ENCODE measurements around the gene MTX2. TPM values are rescaled to one million over a fixed set of nuclear protein-coding genes. Genes with fewer than 3 reads are reported as not detected.
"Not testable (repeated sequence)": the region's sequence is repeated elsewhere in the genome, so short reads cannot be mapped to it uniquely, and the experiment has no call there.

Gene MTX2
- polyA plus RNA-seq, 5 donors = 49.5 to 76.4 (median 54.5) TPM

- no peak for DNase-seq
Observed at GRCh38 chr2:176368349-176368748, 99.1 kb downstream of the MTX2 start.

- DNase-seq = no peak
Observed at GRCh38 chr2:176370467-176371171, 101.4 kb downstream of the MTX2 start.

- not testable (repeated sequence) for DNase-seq
Observed at GRCh38 chr2:176373155-176373554, 103.9 kb downstream of the MTX2 start.

- DNase-seq = no peak
Observed at GRCh38 chr2:176378323-176378722, 109.1 kb downstream of the MTX2 start.

GRCh38 chr2:176380341-176380740 is 111.1 kb downstream of the MTX2 start:
- DNase-seq = no peak

GRCh38 chr2:176383100-176383499 is 113.9 kb downstream of the MTX2 start:
- DNase-seq = no peak

GRCh38 chr2:176383836-176384442 is 114.7 kb downstream of the MTX2 start:
- no peak for DNase-seq

GRCh38 chr2:176385219-176385759 is 116.0 kb downstream of the MTX2 start:
- no peak for DNase-seq

- DNase-seq = no peak
Observed at GRCh38 chr2:176385838-176386237, 116.6 kb downstream of the MTX2 start.

Other genes starting within 250 kb of the MTX2 start
- gene EVX2, start 185.5 kb upstream of the MTX2 start, polyA plus RNA-seq (ENCODE audit: insufficient read depth in 1 of 5, insufficient read length in 5 of 5, low replicate concordance in 1 of 5) = under 1 TPM in 1 of 5 donors, not detected in 4; 0.03 TPM
- not detected for gene HOXD13, start 176.7 kb upstream of the MTX2 start, polyA plus RNA-seq (ENCODE audit: insufficient read depth in 1 of 5, insufficient read length in 5 of 5, low replicate concordance in 1 of 5)
- not detected for gene HOXD12, start 169.6 kb upstream of the MTX2 start, polyA plus RNA-seq (ENCODE audit: insufficient read depth in 1 of 5, insufficient read length in 5 of 5, low replicate concordance in 1 of 5)
- gene HOXD11, start 162.2 kb upstream of the MTX2 start, polyA plus RNA-seq (ENCODE audit: insufficient read depth in 1 of 5, insufficient read length in 5 of 5, low replicate concordance in 1 of 5) = under 1 TPM in 1 of 5 donors, not detected in 4; 0.28 TPM
- under 1 TPM in 4 of 5 donors, not detected in 1; 0.06 to 0.75 (median 0.14) TPM for gene HOXD10, start 152.7 kb upstream of the MTX2 start, polyA plus RNA-seq (ENCODE audit: insufficient read depth in 1 of 5, insufficient read length in 5 of 5, low replicate concordance in 1 of 5)
- gene HOXD9, start 146.7 kb upstream of the MTX2 start, polyA plus RNA-seq (ENCODE audit: insufficient read depth in 1 of 5, insufficient read length in 5 of 5, low replicate concordance in 1 of 5) = 1 to 10 TPM in 2 of 5 donors, under 1 TPM in 3; 0.44 to 1.2 (median 0.88) TPM
- gene HOXD8, start 139.7 kb upstream of the MTX2 start, polyA plus RNA-seq (ENCODE audit: insufficient read depth in 1 of 5, insufficient read length in 5 of 5, low replicate concordance in 1 of 5) = 1 to 10 TPM; 1.1 to 1.6 (median 1.5) TPM
- gene HOXD4, start 117.9 kb upstream of the MTX2 start, polyA plus RNA-seq (ENCODE audit: insufficient read depth in 1 of 5, insufficient read length in 5 of 5, low replicate concordance in 1 of 5) = under 1 TPM; 0.35 to 0.99 (median 0.52) TPM
- gene HOXD3, start 112.1 kb upstream of the MTX2 start, polyA plus RNA-seq (ENCODE audit: insufficient read depth in 1 of 5, insufficient read length in 5 of 5, low replicate concordance in 1 of 5) = under 1 TPM; 0.15 to 0.49 (median 0.22) TPM
- gene HOXD1, start 80.8 kb upstream of the MTX2 start, polyA plus RNA-seq (ENCODE audit: insufficient read depth in 1 of 5, insufficient read length in 5 of 5, low replicate concordance in 1 of 5) = 1 to 10 TPM; 1.3 to 3.5 (median 1.7) TPM